ENCODE measurements around the gene EPRS1. TPM values are rescaled to one million over a fixed set of nuclear protein-coding genes. Genes with fewer than 3 reads are reported as not detected.
"Not testable (repeated sequence)": the region's sequence is repeated elsewhere in the genome, so short reads cannot be mapped to it uniquely, and the experiment has no call there.

Gene EPRS1
- total RNA-seq, 2 experiments from 2014 or later: 115 to 116 TPM

DNA sequence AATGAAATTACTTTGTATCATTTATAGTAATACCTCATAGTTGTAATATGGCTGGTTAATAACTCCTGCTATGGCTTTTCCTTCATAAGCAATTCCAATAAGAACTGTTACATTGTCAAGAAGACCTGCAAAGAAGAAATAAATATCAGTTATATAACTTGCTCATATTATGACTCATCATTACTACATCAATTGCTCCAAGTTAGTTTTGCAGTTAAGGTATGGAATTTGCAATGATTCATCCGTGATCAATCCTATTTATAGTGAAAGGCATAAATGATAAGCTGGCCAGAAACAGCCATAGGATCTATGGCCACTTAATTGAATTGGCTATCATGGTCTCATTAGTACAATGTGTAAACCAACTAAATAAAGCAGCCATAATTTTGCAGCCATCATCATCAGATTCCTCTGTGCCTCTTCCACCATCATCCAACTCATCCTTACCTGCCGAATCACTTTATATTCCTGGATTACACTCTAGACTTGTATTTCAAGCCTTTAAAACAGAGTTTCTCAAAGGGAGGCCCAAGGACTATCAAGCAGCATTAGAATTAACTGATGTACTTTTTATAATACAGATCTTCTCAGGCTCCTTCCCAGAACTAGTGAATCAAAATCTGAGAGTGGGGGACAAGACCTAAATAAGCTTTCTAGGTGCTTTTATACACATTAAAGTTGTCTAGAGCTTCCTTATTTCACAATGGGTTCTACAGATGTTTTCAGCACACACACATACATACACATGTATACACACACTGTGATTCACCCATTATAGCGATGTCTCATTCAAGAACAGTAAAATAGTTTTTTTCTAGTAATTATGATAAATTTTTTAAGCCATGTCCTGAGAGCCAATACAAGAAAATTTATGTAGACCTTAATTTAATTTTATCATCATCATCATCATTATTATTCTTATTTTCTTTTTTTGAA is 21.2 kb upstream of the EPRS1 start:
- Mint-ChIP-seq H3K9me3 (ENCODE audit: insufficient read depth) (no peaks in the 10 kb centered on the region), H3K4me3 (no peak overlapping the region), H3K27ac (no peak overlapping the region), H3K4me1 (ENCODE audit: low read depth) (no peaks in the 10 kb centered on the region), H3K36me3 (ENCODE audit: low read depth) (peaks cover 39% of the 10 kb centered on the region), H3K27me3 (ENCODE audit: low read depth) (no peaks in the 10 kb centered on the region)
- POLR2A ChIA-PET: no interaction called here
- CTCF ChIA-PET: interaction anchor here (0.8 to 1.2 kb wide), 2 partner anchors 55 to 96 kb away, joined by 3 read pairs; no protein-coding TSS in a partner anchor
- ATAC-seq (no peak), DNase-seq (no peak)

DNA sequence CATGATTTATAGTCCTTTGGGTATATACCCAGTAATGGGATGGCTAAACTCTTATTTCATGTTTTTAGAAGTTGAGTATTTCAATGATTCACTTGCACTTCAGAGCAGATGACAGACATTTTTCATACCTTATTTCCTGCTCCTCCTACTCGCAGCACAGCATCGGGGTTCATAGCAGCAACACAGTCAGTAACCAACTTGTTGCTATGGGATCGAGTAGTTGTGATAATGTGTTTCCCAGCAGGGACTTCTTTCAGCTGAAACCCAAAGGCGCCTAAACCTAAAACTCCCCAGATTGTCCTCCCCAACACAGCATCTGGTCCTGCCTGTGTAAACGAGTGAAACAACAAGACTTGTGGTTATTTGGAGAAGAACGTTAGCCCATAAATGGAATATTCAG is 16.3 kb upstream of the EPRS1 start:
- H3K36me3 Mint-ChIP-seq (ENCODE audit: low read depth): peaks cover 38% of the 10 kb centered on the region
- POLR2A ChIA-PET: no interaction called here
- CTCF ChIA-PET: no interaction called here

DNA sequence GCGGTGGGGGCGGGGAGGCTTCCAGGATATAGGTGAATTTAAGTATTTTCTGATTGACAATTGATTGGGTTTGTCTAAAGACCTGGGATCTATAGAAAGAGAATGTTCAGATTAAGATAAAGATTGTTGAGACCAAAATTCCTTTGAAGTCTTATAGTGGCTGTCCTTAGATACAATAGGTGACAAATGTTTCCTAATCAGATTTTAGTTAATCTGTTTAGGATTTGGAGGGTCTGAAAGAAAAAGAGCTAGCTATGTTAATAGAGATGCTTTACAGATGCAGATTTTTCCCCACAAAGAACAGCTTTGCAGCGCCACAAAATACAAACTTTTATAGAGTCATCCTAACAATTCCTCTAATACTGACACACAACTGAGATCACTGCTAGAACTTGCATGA is 14.6 kb upstream of the EPRS1 start:
- Mint-ChIP-seq H3K9me3 (ENCODE audit: insufficient read depth) (no peaks in the 10 kb centered on the region), H3K27ac (no peak overlapping the region), H3K36me3 (ENCODE audit: low read depth) (peaks cover 34% of the 10 kb centered on the region), H3K27me3 (ENCODE audit: low read depth) (no peaks in the 10 kb centered on the region), H3K4me3 (no peak overlapping the region), H3K4me1 (ENCODE audit: low read depth) (peaks cover 8% of the 10 kb centered on the region)
- no peak for ATAC-seq
- ChIA-PET POLR2A (no interaction called here), CTCF (no interaction called here)
- DNase-seq: no peak

More for the DNA sequence above, 16.3 kb upstream of the EPRS1 start:
- H3K4me3 Mint-ChIP-seq: no peak overlapping the region
- no peak for DNase-seq
- H3K27me3 Mint-ChIP-seq (ENCODE audit: low read depth): no peaks in the 10 kb centered on the region
- no peak for ATAC-seq
- H3K27ac Mint-ChIP-seq: no peak overlapping the region
- no peaks in the 10 kb centered on the region for H3K4me1 Mint-ChIP-seq (ENCODE audit: low read depth)
- H3K9me3 Mint-ChIP-seq (ENCODE audit: insufficient read depth): no peaks in the 10 kb centered on the region

DNA sequence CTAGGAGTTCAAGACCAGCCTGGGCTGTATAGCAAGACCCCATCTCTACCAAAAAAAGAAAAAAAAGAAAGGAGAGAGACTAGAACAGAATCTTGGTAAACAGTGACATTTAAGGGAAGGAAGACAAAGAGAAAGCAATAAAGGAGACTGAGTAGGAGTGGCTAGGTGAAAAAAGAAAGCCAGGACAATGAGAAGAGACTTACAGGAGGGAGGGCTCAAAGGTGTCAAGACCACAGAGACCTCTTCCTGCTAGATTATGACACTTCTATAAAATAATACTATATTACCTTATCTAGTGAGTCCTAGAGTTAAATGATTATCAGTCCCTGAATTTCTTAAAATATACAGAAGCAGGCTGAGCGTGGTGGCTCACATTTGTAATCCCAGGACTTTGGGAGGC is 10.1 kb upstream of the EPRS1 start:
- DNase-seq (no peak), ATAC-seq (peak; percentile 84)
- Mint-ChIP-seq H3K4me1 (ENCODE audit: low read depth) (peaks cover 9% of the 10 kb centered on the region), H3K36me3 (ENCODE audit: low read depth) (peaks cover 8% of the 10 kb centered on the region), H3K27ac (peak overlapping the region; percentile 80), H3K4me3 (no peak overlapping the region), H3K9me3 (ENCODE audit: insufficient read depth) (no peaks in the 10 kb centered on the region), H3K27me3 (ENCODE audit: low read depth) (no peaks in the 10 kb centered on the region)
- POLR2A ChIA-PET: no interaction called here
- CTCF ChIA-PET: no interaction called here

DNA sequence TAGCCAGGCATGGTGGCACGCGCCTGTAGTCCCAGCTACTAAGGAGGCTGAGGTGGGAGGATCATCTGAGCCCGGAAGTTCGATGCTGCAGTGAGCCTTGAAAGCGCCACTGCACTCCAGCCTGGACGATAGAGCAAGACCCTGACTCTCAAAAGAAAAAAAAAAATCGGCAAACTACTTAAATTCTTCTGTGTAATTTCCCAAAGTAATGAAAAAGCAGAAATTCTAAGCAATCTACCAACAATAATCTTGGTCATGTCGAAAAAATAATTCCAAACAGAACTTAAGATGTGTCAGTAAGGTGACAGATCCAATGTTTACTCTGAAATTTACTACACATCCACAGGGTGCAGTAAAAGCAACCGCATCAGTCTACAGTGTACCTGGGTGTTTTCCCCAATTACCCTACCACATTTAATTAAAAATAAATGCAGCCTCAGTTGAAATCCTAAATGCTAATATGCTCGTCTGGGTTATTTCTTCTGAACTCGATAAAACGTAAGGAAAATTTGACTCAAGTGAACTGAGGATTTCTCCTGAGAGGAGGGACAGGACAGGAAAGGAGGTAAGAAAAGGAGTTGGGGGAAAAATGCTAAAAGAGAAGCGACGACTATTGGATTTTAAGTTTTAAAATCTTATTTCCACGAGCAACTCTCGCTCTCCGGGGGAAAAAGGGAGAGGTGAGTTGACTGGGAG is 801 bp downstream of the EPRS1 start:
- ATAC-seq (no peak), DNase-seq (no peak)
- no peaks in the 10 kb centered on the region for H3K9me3 Mint-ChIP-seq (ENCODE audit: insufficient read depth)
- H3K4me1 Mint-ChIP-seq (ENCODE audit: low read depth): peaks cover 47% of the 10 kb centered on the region
- peaks cover 18% of the 10 kb centered on the region for H3K36me3 Mint-ChIP-seq (ENCODE audit: low read depth)
- H3K4me3 Mint-ChIP-seq: peak overlapping the region; percentile 91
- H3K27me3 Mint-ChIP-seq (ENCODE audit: low read depth): no peaks in the 10 kb centered on the region
- CTCF ChIA-PET: interaction anchor here (0.6 to 1.4 kb wide), 4 partner anchors 34 to 59 kb away, joined by 3 to 4 read pairs (median 3); partner anchors contain the start of gene BPNT1
- POLR2A ChIA-PET: interaction anchor here (0.7 kb wide), 1 partner anchor 47 kb away, joined by 3 read pairs; no protein-coding TSS in a partner anchor
- H3K27ac Mint-ChIP-seq: peak overlapping the region; percentile 97

DNA sequence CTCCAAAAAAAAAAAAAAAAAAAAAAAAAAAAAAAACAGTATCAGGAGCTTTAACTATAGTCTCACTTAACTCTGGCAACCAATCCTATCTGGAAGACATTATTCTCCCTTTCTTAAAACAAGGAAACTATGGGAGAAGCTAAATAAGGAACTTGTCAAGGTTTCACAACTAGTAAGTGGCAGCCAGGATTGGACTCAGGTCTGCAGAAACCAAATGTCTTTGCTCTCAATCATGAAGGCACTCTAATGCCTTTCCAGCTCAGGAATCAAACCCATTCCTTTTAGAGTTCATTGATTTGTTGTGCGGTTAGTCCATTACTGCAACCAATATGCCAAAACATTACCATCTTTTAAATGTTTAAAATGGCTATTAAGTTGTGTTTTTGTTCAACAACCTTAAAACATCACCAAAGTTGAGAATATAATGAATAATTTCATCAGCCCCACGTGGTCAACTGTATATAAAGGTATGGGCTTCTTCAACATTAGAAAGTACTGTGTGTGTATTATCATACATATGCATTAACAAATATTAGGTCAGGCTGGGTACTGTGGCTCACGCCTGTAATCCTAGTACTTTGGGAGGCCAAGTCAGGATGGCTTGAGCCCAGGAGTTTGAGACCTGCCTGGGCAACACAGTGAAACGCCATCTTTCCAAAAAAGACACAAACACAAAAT is 1.5 kb downstream of the EPRS1 start:
- peaks cover 47% of the 10 kb centered on the region for H3K4me1 Mint-ChIP-seq (ENCODE audit: low read depth)

DNA sequence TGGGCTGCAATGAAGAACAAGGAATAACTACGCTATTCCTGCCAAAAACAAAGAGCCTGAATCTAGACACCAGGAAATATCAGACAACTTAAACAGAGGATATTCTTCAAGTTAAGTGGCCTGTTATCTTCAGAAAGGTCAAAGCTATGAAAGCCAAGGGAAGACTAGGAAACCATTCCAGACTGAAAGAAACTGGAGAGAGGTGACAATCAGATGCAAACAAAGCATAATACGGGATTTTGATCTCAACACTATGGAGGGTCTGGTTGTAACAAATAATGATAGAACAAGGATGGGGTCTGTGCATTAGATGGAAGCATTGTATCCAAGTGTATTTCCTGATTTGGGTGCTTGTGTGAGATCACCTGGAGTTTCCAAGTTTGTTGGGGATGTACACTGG is 2.7 kb downstream of the EPRS1 start:
- CTCF ChIA-PET: no interaction called here
- ATAC-seq: no peak
- Mint-ChIP-seq H3K27me3 (ENCODE audit: low read depth) (no peaks in the 10 kb centered on the region), H3K27ac (peak overlapping the region; percentile 26), H3K4me3 (no peak overlapping the region), H3K9me3 (ENCODE audit: insufficient read depth) (no peaks in the 10 kb centered on the region), H3K36me3 (ENCODE audit: low read depth) (peaks cover 28% of the 10 kb centered on the region), H3K4me1 (ENCODE audit: low read depth) (peaks cover 53% of the 10 kb centered on the region)
- no peak for DNase-seq
- POLR2A ChIA-PET: no interaction called here

More for the DNA sequence above, 1.5 kb downstream of the EPRS1 start:
- ATAC-seq (no peak), DNase-seq (no peak)
- CTCF ChIA-PET: interaction anchor here (0.9 to 1.0 kb wide), 2 partner anchors 33 to 60 kb away, joined by 3 read pairs; no protein-coding TSS in a partner anchor
- no peaks in the 10 kb centered on the region for H3K9me3 Mint-ChIP-seq (ENCODE audit: insufficient read depth)
- peaks cover 21% of the 10 kb centered on the region for H3K36me3 Mint-ChIP-seq (ENCODE audit: low read depth)
- H3K27me3 Mint-ChIP-seq (ENCODE audit: low read depth): no peaks in the 10 kb centered on the region
- H3K27ac Mint-ChIP-seq: peak overlapping the region; percentile 97
- POLR2A ChIA-PET: no interaction called here
- peak overlapping the region; percentile 91 for H3K4me3 Mint-ChIP-seq

DNA sequence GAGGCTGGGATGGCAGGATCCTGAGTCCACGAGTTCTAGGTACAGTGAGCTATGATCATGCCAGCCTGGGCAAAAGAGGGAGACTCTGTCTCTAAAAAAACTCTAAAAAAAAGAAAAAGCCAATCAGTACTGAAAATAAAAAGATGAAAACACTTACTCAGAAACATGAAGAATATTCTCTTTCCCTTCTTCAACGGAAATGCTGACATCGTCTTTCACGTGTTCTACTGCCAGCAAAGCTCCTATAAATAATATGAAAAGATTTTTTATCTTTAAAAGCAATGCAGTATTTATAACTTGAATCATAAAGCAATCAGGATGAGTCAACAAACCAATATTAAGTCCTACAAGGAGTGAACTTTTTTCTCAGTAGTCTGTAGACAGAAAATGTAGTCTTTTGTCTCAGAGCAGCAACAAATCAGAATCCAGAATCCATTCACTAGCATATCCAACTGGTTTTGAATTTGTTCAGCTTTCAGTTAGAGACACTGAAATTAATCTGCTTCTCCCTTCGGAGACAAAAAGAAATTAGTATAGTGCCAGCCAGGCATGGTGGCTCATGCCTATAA is 6.2 kb downstream of the EPRS1 start:
- no peak overlapping the region for H3K4me3 Mint-ChIP-seq
- no peaks in the 10 kb centered on the region for H3K27me3 Mint-ChIP-seq (ENCODE audit: low read depth)
- peaks cover 52% of the 10 kb centered on the region for H3K4me1 Mint-ChIP-seq (ENCODE audit: low read depth)
- ChIA-PET CTCF (interaction anchor here (1.4 kb wide), 1 partner anchor 42 kb away, joined by 3 read pairs; no protein-coding TSS in a partner anchor), POLR2A (no interaction called here)
- no peak overlapping the region for H3K27ac Mint-ChIP-seq
- H3K9me3 Mint-ChIP-seq (ENCODE audit: insufficient read depth): no peaks in the 10 kb centered on the region
- DNase-seq: no peak
- H3K36me3 Mint-ChIP-seq (ENCODE audit: low read depth): peaks cover 38% of the 10 kb centered on the region
- ATAC-seq: no peak

DNA sequence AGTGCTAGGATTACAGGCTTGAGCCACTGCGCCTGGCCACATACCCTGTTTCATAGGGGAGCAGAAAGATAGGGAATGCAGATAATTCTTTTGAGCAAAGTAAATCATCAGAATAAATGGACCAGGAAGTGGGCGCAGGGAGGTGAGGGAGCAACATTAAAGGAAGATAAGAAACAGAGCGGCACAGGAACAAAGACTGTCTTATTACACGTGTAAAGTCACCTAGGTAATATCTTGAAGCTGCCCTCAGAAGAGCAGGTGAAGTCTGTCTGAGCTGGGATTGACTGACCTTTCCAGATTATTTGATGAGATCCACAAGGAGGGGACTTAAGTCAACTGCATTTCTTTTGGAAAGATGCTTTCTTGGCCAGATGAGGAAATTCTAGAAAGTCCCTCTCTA is 7.7 kb downstream of the EPRS1 start:
- ChIA-PET CTCF (interaction anchor here (0.8 to 1.1 kb wide), 4 partner anchors 26 to 86 kb away, joined by 3 to 6 read pairs (median 4); no protein-coding TSS in a partner anchor), POLR2A (no interaction called here)
- no peak for ATAC-seq
- no peaks in the 10 kb centered on the region for H3K9me3 Mint-ChIP-seq (ENCODE audit: insufficient read depth)
- no peak for DNase-seq
- peaks cover 41% of the 10 kb centered on the region for H3K4me1 Mint-ChIP-seq (ENCODE audit: low read depth)
- H3K27ac Mint-ChIP-seq: peak overlapping the region; percentile 53
- no peaks in the 10 kb centered on the region for H3K27me3 Mint-ChIP-seq (ENCODE audit: low read depth)
- no peak overlapping the region for H3K4me3 Mint-ChIP-seq
- peaks cover 43% of the 10 kb centered on the region for H3K36me3 Mint-ChIP-seq (ENCODE audit: low read depth)

DNA sequence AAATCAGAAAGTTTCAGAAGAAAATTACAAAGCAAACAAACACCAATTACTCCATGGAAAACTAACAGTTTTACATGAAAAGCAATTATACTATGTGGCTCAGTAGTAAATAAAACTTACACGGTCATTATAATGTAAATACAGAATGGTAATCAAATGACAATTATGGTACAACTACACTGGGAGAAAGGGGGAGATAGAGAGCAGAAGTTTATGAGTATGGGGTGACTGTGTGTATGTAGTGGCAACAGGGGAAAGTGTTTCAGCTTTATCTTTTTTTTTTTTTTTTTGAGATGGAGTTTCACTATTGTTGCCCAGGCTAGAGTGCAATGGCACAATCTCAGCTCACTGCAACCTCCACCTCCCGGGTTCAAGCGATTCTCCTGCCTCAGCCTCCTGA is 8.5 kb downstream of the EPRS1 start:
- Mint-ChIP-seq H3K36me3 (ENCODE audit: low read depth) (peaks cover 44% of the 10 kb centered on the region), H3K4me1 (ENCODE audit: low read depth) (peaks cover 35% of the 10 kb centered on the region), H3K27ac (peak overlapping the region; percentile 4)
- H3K9me3 Mint-ChIP-seq (ENCODE audit: insufficient read depth); H3K4me3 Mint-ChIP-seq; POLR2A ChIA-PET; H3K27me3 Mint-ChIP-seq (ENCODE audit: low read depth); DNase-seq: not testable (repeated sequence)
- CTCF ChIA-PET: interaction anchor here (0.8 kb wide), 1 partner anchor 79 kb away, joined by 3 read pairs; no protein-coding TSS in a partner anchor
- ATAC-seq: peak; percentile 36

DNA sequence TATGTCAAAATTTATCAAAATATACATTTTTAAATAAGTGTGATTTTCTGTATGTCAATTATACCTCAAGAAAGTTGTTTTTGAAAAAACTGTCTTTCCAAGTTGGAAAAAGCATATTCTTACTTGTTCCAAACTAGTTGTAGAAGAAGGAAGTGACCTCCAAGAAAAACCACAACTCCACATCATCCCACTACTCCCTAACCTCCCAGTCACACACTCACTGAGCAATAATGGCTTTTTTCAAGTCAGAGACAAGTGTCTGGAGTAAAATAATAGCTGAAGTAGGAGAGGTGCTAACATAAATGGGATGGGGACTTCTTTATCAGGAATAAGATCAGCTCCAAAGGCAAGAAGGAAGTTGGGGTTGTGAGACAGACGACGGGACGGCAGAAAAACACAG is 13.4 kb downstream of the EPRS1 start:
- ChIA-PET CTCF (interaction anchor here (1.2 kb wide), 1 partner anchor 21 kb away, joined by 3 read pairs; no protein-coding TSS in a partner anchor), POLR2A (no interaction called here)
- Mint-ChIP-seq H3K4me1 (ENCODE audit: low read depth) (peaks cover 18% of the 10 kb centered on the region), H3K27me3 (ENCODE audit: low read depth) (no peaks in the 10 kb centered on the region), H3K4me3 (no peak overlapping the region), H3K36me3 (ENCODE audit: low read depth) (peaks cover 57% of the 10 kb centered on the region), H3K9me3 (ENCODE audit: insufficient read depth) (no peaks in the 10 kb centered on the region), H3K27ac (no peak overlapping the region)
- ATAC-seq (no peak), DNase-seq (no peak)

All from activated CD8-positive, alpha-beta T cell treated with anti-CD3 and anti-CD28 coated beads, Interleukin-2, amount 10 ng/mL, durations not matched to agents 7 days and 5 days (primary cell).